HEK293 (cell line): ENCODE measurements around the gene PRKCA.

Experiments
- CTCF ChIA-PET: fragments of 350-600 bp; formaldehyde crosslinking; extraction: SDS; loops from one replicate; lab custom pipeline; 2021; ENCODE audit warnings: antibody characterized with exemption; lab: Yijun Ruan, JAX
- POLR2A ChIA-PET: fragments of 300-600 bp; formaldehyde crosslinking; extraction: SDS; loops from one replicate; lab custom pipeline; 2020; ENCODE audit warnings: antibody characterized with exemption, inconsistent platforms; lab: Yijun Ruan, JAX
- H3K27ac ChIP-seq: fragments of 200-500 bp; sonication (Bioruptor generic); 2 replicates; pipeline ENCODE4 v1.5.1; 2014; ENCODE audit warnings: low read depth, low read length, control low read depth, inconsistent platforms; ENCODE audit errors: extremely low read depth
- H3K36me3 ChIP-seq, 2 experiments: fragments of 200-500 bp in 1 of 2; sonication (Bioruptor generic) in 1 of 2; 1 replicate in 1 of 2; 2 replicates in 1 of 2; pipeline ENCODE4 v1.5.1; 2014 to 2017; ENCODE audit warnings: inconsistent platforms in 2 of 2, low read length in 2 of 2; ENCODE audit not compliant: control insufficient read depth in 2 of 2, insufficient read depth in 1 of 2
- H3K4me1 ChIP-seq: fragments of 200-500 bp; sonication (Bioruptor generic); 2 replicates; pipeline ENCODE4 v1.5.1; 2014; ENCODE audit warnings: mild to moderate bottlenecking, low read length, inconsistent platforms; ENCODE audit not compliant: control insufficient read depth, insufficient read depth
- H3K4me3 ChIP-seq: 2 replicates; pipeline ENCODE4 v1.5.1; 2011; ENCODE audit warnings: low read depth, mild to moderate bottlenecking, control low read depth, low read length, moderate library complexity
- H3K9me3 ChIP-seq: fragments of 200-500 bp; sonication (Bioruptor generic); 2 replicates; pipeline ENCODE4 v1.5.1; 2014; ENCODE audit warnings: low read depth, low read length, inconsistent platforms; ENCODE audit not compliant: control insufficient read depth, insufficient read depth
- CTCF ChIP-seq: fragments of 450-650 bp; formaldehyde crosslinking; IDR thresholded peaks from 2 replicates; pipeline ENCODE4 v1.5.1; 2016; ENCODE audit warnings: missing biosample characterization, missing genetic modification characterization
- HOXC10 ChIP-seq: sonication (generic); formaldehyde crosslinking; IDR thresholded peaks from 2 replicates; pipeline ENCODE4 v1.8.1; 2023; ENCODE audit warnings: mild to moderate bottlenecking, missing genetic modification reagents
- KLF8 ChIP-seq: fragments of 450-650 bp; formaldehyde crosslinking; IDR thresholded peaks from 2 replicates; pipeline ENCODE4 v1.5.1; 2016; ENCODE audit warnings: missing biosample characterization, missing genetic modification characterization
- RBAK ChIP-seq: fragments of 450-650 bp; formaldehyde crosslinking; IDR thresholded peaks from 2 replicates; pipeline ENCODE4 v1.5.1; 2016; ENCODE audit warnings: missing biosample characterization, missing genetic modification characterization
- SCRT2 ChIP-seq: fragments of 450-650 bp; formaldehyde crosslinking; IDR thresholded peaks from 2 replicates; pipeline ENCODE4 v1.5.1; 2016; ENCODE audit warnings: missing biosample characterization, missing genetic modification characterization
- ZFHX2 ChIP-seq: fragments of 450-650 bp; formaldehyde crosslinking; conservative IDR thresholded peaks from 2 replicates; pipeline ENCODE4 v1.5.1; 2016; ENCODE audit warnings: missing biosample characterization, missing genetic modification characterization
- ZFP37 ChIP-seq: fragments of 450-650 bp; formaldehyde crosslinking; IDR thresholded peaks from 2 replicates; pipeline ENCODE4 v1.5.1; 2016; ENCODE audit warnings: missing biosample characterization, missing genetic modification characterization
- ZNF175 ChIP-seq: fragments of 450-650 bp; formaldehyde crosslinking; IDR thresholded peaks from 2 replicates; pipeline ENCODE4 v1.5.1; 2016; ENCODE audit warnings: missing biosample characterization, missing genetic modification characterization
- ZNF19 ChIP-seq: fragments of 450-650 bp; formaldehyde crosslinking; IDR thresholded peaks from 2 replicates; pipeline ENCODE4; 2016; ENCODE audit warnings: missing biosample characterization, missing genetic modification characterization, low read depth
- ZNF202 ChIP-seq: fragments of 450-650 bp; formaldehyde crosslinking; IDR thresholded peaks from 2 replicates; pipeline ENCODE4 v1.5.1; 2016; ENCODE audit warnings: missing biosample characterization, missing genetic modification characterization, borderline replicate concordance
- ZNF248 ChIP-seq: fragments of 450-650 bp; formaldehyde crosslinking; IDR thresholded peaks from 2 replicates; pipeline ENCODE4 v1.5.1; 2017; ENCODE audit warnings: missing biosample characterization, missing genetic modification characterization
- ZNF488 ChIP-seq: fragments of 450-650 bp; formaldehyde crosslinking; IDR thresholded peaks from 2 replicates; pipeline ENCODE4 v1.5.1; 2016; ENCODE audit warnings: missing biosample characterization, missing genetic modification characterization
- ZNF561 ChIP-seq: fragments of 450-650 bp; IDR thresholded peaks from 2 replicates; pipeline ENCODE4 v1.5.1; 2018; ENCODE audit warnings: missing biosample characterization, missing genetic modification characterization, borderline replicate concordance
- ZNF610 ChIP-seq: fragments of 450-650 bp; formaldehyde crosslinking; IDR thresholded peaks from 2 replicates; pipeline ENCODE4 v1.5.1; 2016; ENCODE audit warnings: missing biosample characterization, missing genetic modification characterization, borderline replicate concordance
- ZNF623 ChIP-seq: fragments of 450-650 bp; formaldehyde crosslinking; IDR thresholded peaks from 2 replicates; pipeline ENCODE4 v1.5.1; 2016; ENCODE audit warnings: missing biosample characterization, missing genetic modification characterization
- ZNF654 ChIP-seq: fragments of 450-650 bp; formaldehyde crosslinking; IDR thresholded peaks from 2 replicates; pipeline ENCODE4 v1.5.1; 2016; ENCODE audit warnings: low read depth, missing biosample characterization, missing genetic modification characterization
- ZNF692 ChIP-seq: fragments of 450-650 bp; formaldehyde crosslinking; IDR thresholded peaks from 2 replicates; pipeline ENCODE4 v1.5.1; 2016; ENCODE audit warnings: missing biosample characterization, missing genetic modification characterization
- TF ChIP-seq, protein P1 (sequence below): fragments of 450-650 bp; formaldehyde crosslinking; IDR thresholded peaks from 2 replicates; pipeline ENCODE4 v1.5.1; 2016; ENCODE audit warnings: missing biosample characterization, missing genetic modification characterization
- TF ChIP-seq, protein P2 (sequence below): fragments of 450-650 bp; formaldehyde crosslinking; IDR thresholded peaks from 2 replicates; pipeline ENCODE4 v1.5.1; 2017; ENCODE audit warnings: missing biosample characterization, missing genetic modification characterization
- TF ChIP-seq, protein P3 (sequence below): fragments of 450-650 bp; formaldehyde crosslinking; IDR thresholded peaks from 2 replicates; pipeline ENCODE4 v1.5.1; 2016; ENCODE audit warnings: missing biosample characterization, missing genetic modification characterization

The PRKCA gene

DNA sequence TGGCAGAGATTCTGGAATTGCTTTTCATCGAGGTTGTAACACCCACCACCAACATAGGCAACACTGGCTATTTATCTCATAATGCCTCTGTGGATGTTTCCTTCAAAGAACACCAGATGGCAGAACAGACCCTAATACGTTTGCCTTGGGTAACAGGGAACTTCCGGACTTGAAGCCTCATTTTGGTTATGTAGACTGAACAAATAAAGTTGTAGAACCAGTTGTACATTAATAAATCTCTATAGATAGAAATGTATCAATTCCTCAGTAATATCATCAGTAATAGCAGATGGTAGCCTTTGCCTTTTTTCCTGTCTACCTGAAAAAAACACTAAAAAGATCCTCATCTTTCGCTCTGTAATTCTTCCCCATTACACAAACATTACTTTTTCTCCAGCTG lies 47.3 kb upstream of the PRKCA start:
- H3K4me3 ChIP-seq = no peak overlapping the region
- H3K36me3 ChIP-seq = no peaks in the 10 kb centered on the region
- H3K9me3 ChIP-seq = no peaks in the 10 kb centered on the region
- H3K27ac ChIP-seq = no peak overlapping the region
- peaks cover 6% of the 10 kb centered on the region for H3K4me1 ChIP-seq
- TF ChIP-seq ZNF202 (no peak), ZNF692 (tag by site-specific recombination) (no peak), ZNF488 (tag by site-specific recombination) (no peak), CTCF (tag by site-specific recombination) (peak; percentile 38; the same call in 1 of the 2 replicates), ZNF654 (tag by site-specific recombination) (peak; percentile 88), ZNF561 (0 out of 2 replicates have a peak, but pooled peaks have one; percentile 19)
- TF ChIP-seq, protein P1, sequence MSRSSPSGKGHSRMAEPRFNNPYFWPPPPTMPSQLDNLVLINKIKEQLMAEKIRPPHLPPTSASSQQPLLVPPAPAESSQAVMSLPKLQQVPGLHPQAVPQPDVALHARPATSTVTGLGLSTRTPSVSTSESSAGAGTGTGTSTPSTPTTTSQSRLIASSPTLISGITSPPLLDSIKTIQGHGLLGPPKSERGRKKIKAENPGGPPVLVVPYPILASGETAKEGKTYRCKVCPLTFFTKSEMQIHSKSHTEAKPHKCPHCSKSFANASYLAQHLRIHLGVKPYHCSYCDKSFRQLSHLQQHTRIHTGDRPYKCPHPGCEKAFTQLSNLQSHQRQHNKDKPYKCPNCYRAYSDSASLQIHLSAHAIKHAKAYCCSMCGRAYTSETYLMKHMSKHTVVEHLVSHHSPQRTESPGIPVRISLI (tag by site-specific recombination) = no peak
- POLR2A ChIA-PET = no interaction called here
- CTCF ChIA-PET = interaction anchor here (0.6 to 3.6 kb wide), 29 partner anchors 11 to 605 kb away, joined by 3 to 32 read pairs (median 4); no protein-coding TSS in a partner anchor

DNA sequence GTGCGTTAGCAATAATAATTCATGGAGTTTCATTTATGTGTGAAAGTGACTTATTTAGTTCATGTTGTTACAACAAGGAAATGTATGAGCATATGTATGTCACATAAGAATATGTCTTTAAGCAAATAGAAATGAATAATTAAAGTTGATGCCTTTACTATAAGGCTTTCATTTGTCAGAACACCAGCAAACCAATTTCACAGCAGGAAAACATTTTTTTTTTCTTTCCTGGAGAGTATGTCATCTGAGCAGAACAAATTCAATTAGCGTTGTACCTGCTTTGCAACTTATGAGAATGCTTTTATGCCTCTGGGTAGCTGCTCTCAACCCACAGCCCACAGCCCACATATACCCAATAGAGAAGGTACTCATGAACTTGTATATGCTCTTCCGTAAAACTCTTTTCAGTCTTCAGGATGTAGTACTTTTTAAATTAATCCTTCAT lies 46.9 kb upstream of the PRKCA start:
- Histone ChIP-seq H3K9me3 (no peaks in the 10 kb centered on the region), H3K36me3 (no peaks in the 10 kb centered on the region), H3K27ac (no peak overlapping the region), H3K4me3 (no peak overlapping the region), H3K4me1 (peaks cover 4% of the 10 kb centered on the region)
- ChIA-PET POLR2A (no interaction called here), CTCF (interaction anchor here (0.6 to 3.6 kb wide), 23 partner anchors 11 to 571 kb away, joined by 3 to 32 read pairs (median 4); no protein-coding TSS in a partner anchor)
- TF ChIP-seq ZFHX2 (tag by site-specific recombination) = 0 out of 2 replicates have a peak, but pooled peaks have one; percentile 9
- TF ChIP-seq RBAK (tag by site-specific recombination) = no peak
- TF ChIP-seq ZNF248 (tag by site-specific recombination) = no peak
- no peak for TF ChIP-seq HOXC10
- TF ChIP-seq KLF8 (tag by site-specific recombination) = no peak

DNA sequence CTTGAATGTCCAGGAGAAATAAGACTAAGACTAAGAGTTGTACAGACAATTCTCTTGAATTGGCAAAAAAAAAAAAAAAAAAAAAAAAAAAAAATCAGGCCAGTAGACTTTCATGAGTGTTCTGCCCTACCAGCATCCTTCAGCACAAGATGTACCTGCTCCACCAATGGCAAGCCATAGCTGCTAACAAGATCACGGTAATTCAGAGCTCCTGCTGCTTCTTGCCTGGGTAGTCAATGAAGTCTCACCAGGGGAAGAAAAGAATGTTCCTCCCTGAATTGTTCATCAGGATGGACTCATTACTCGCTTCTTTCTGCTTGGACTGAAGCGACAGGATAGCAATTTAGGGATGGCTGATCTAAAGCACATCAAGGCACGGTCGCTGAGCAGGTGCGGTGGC lies 42.1 kb upstream of the PRKCA start:
- no peak overlapping the region for H3K4me3 ChIP-seq
- TF ChIP-seq ZNF19 (tag by site-specific recombination) = no peak
- TF ChIP-seq, protein P2, sequence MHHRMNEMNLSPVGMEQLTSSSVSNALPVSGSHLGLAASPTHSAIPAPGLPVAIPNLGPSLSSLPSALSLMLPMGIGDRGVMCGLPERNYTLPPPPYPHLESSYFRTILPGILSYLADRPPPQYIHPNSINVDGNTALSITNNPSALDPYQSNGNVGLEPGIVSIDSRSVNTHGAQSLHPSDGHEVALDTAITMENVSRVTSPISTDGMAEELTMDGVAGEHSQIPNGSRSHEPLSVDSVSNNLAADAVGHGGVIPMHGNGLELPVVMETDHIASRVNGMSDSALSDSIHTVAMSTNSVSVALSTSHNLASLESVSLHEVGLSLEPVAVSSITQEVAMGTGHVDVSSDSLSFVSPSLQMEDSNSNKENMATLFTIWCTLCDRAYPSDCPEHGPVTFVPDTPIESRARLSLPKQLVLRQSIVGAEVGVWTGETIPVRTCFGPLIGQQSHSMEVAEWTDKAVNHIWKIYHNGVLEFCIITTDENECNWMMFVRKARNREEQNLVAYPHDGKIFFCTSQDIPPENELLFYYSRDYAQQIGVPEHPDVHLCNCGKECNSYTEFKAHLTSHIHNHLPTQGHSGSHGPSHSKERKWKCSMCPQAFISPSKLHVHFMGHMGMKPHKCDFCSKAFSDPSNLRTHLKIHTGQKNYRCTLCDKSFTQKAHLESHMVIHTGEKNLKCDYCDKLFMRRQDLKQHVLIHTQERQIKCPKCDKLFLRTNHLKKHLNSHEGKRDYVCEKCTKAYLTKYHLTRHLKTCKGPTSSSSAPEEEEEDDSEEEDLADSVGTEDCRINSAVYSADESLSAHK = no peak
- no peak for TF ChIP-seq ZNF623 (tag by site-specific recombination)
- TF ChIP-seq, protein P1 (tag by site-specific recombination) = peak; percentile 63; the same call in 1 of the 2 replicates
- TF ChIP-seq ZNF610 = no peak
- no peak for TF ChIP-seq ZFP37 (tag by site-specific recombination)
- TF ChIP-seq ZNF175 (tag by site-specific recombination) = no peak
- TF ChIP-seq, protein P3, sequence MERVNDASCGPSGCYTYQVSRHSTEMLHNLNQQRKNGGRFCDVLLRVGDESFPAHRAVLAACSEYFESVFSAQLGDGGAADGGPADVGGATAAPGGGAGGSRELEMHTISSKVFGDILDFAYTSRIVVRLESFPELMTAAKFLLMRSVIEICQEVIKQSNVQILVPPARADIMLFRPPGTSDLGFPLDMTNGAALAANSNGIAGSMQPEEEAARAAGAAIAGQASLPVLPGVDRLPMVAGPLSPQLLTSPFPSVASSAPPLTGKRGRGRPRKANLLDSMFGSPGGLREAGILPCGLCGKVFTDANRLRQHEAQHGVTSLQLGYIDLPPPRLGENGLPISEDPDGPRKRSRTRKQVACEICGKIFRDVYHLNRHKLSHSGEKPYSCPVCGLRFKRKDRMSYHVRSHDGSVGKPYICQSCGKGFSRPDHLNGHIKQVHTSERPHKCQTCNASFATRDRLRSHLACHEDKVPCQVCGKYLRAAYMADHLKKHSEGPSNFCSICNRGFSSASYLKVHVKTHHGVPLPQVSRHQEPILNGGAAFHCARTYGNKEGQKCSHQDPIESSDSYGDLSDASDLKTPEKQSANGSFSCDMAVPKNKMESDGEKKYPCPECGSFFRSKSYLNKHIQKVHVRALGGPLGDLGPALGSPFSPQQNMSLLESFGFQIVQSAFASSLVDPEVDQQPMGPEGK (tag by site-specific recombination) = no peak
- TF ChIP-seq SCRT2 = no peak
- no peaks in the 10 kb centered on the region for H3K9me3 ChIP-seq
- ChIA-PET POLR2A (no interaction called here), CTCF (interaction anchor here (1.5 kb wide), 1 partner anchor 307 kb away, joined by 3 read pairs; no protein-coding TSS in a partner anchor)
- no peaks in the 10 kb centered on the region for H3K36me3 ChIP-seq
- H3K27ac ChIP-seq = no peak overlapping the region
- H3K4me1 ChIP-seq = no peaks in the 10 kb centered on the region
